HepG2 (cell line): ENCODE measurements around the gene ANXA5. TPM values are rescaled to one million over a fixed set of nuclear protein-coding genes. Genes with fewer than 3 reads are reported as not detected.

Source experiments
- ATAC-seq: fragments of 200-7000 bp; cut with Tn5 transposase; 3 replicates; pipeline ENCODE4 v1.9.1; 2020; ENCODE audit warnings: mild to moderate bottlenecking, moderate library complexity
- BruUV-seq: library from RNA; stranded (reverse); fragments of 400-500 nt; replicated peaks from 2 replicates; lab custom pipeline; 2021; lab: Mats Ljungman, UMichigan
- CTCF ChIA-PET: fragments of 300-600 bp; formaldehyde crosslinking; extraction: SDS; loops from one replicate; lab custom pipeline; 2021; ENCODE audit warnings: low total read pairs, inconsistent platforms, low intra/inter-chr PET ratio; lab: Yijun Ruan, JAX
- POLR2A ChIA-PET: fragments of 350-600 bp; sonication (Branson Sonifier 250); formaldehyde crosslinking; loops from one replicate; lab custom pipeline; 2020; ENCODE audit warnings: antibody characterized with exemption, inconsistent platforms; lab: Yijun Ruan, JAX
- DNase-seq: peaks from one replicate; pipeline ENCODE4 v3.0.0-alpha.2; 2015; ENCODE audit warnings: low spot score
- FAIRE-seq: peaks from 3 replicates; lab custom pipeline; 2011; peaks lifted over from hg19 to GRCh38; lab: Jason Lieb, UNC
- H2AFZ ChIP-seq: one replicate; pipeline ENCODE4 v1.6.1; 2011; ENCODE audit warnings: low read length, inconsistent platforms
- H3K27ac ChIP-seq: fragments of 300-600 bp; 3 replicates; pipeline ENCODE4 v1.8.0; 2011; ENCODE audit warnings: mixed run types, mild to moderate bottlenecking, mixed read lengths, low read length, inconsistent platforms; ENCODE audit not compliant: insufficient read depth; ENCODE audit errors: extremely low read length
- H3K27me3 ChIP-seq, 2 experiments: fragments of 200-600 bp in 1 of 2; 2 replicates in 1 of 2; 3 replicates in 1 of 2; pipeline versions ENCODE4 v1.6.0 to v1.8.0; 2011; ENCODE audit warnings: low read length in 2 of 2, mild to moderate bottlenecking in 2 of 2, moderate library complexity in 2 of 2, inconsistent platforms in 1 of 2; ENCODE audit not compliant: insufficient read depth in 2 of 2, control insufficient read depth in 1 of 2
- H3K36me3 ChIP-seq, 2 experiments: fragments of 200-600 bp in 1 of 2; replicated peaks in 1 of 2; 2 replicates in 1 of 2; 3 replicates in 1 of 2; pipeline versions ENCODE4 v1.5.1 to v1.8.0; 2011; ENCODE audit warnings: low read length in 2 of 2, inconsistent platforms in 1 of 2; ENCODE audit not compliant: insufficient read depth in 2 of 2, control insufficient read depth in 1 of 2
- H3K4me1 ChIP-seq: 2 replicates; pipeline ENCODE4 v1.5.1; 2012; ENCODE audit warnings: low read length, inconsistent platforms; ENCODE audit not compliant: insufficient read depth
- H3K4me2 ChIP-seq: 2 replicates; pipeline ENCODE4 v1.6.0; 2011; ENCODE audit warnings: low read depth, low read length, inconsistent platforms
- H3K4me3 ChIP-seq, 3 experiments: fragments of 200-600 bp in 1 of 3; sonication (generic), shearing (Covaris generic) in 1 of 3; replicated peaks in 1 of 3; 2 replicates each; pipeline ENCODE4 v1.5.1; 2011 to 2016; ENCODE audit warnings: low read length in 3 of 3, inconsistent platforms in 2 of 3, low read depth in 2 of 3, mild to moderate bottlenecking in 2 of 3, control low read depth in 1 of 3, mixed read lengths in 1 of 3; ENCODE audit not compliant: insufficient read depth in 1 of 3
- H3K79me2 ChIP-seq: one replicate; pipeline ENCODE4 v1.6.1; 2011; ENCODE audit warnings: low read length, inconsistent platforms; ENCODE audit not compliant: insufficient read depth
- H3K9ac ChIP-seq: 2 replicates; pipeline ENCODE4 v1.6.0; 2011; ENCODE audit warnings: mild to moderate bottlenecking, low read depth, low read length, inconsistent platforms; ENCODE audit not compliant: insufficient read depth
- H3K9me3 ChIP-seq: 2 replicates; pipeline ENCODE4 v1.5.1; 2012; ENCODE audit warnings: mild to moderate bottlenecking, low read length
- H4K20me1 ChIP-seq: 2 replicates; pipeline ENCODE4 v1.6.0; 2011; ENCODE audit warnings: inconsistent platforms, mild to moderate bottlenecking, low read length, moderate library complexity; ENCODE audit not compliant: insufficient read depth
- AKNA ChIP-seq: sonication (generic); formaldehyde crosslinking; IDR thresholded peaks from 2 replicates; pipeline ENCODE4 v1.4.0; 2020; ENCODE audit warnings: missing genetic modification reagents, borderline replicate concordance
- ARID3A ChIP-seq: IDR thresholded peaks from 2 replicates; pipeline ENCODE4 v1.6.1; 2012; ENCODE audit warnings: low read depth, low read length, improper control_type of control experiment
- CTCF ChIP-seq: sonication (generic); formaldehyde crosslinking; IDR thresholded peaks from 2 replicates; pipeline ENCODE4 v1.5.0; 2020; ENCODE audit warnings: mild to moderate bottlenecking, missing genetic modification reagents, moderate library complexity
- HOXA3 ChIP-seq: sonication (generic); formaldehyde crosslinking; IDR thresholded peaks from 2 replicates; pipeline ENCODE4 v1.5.0; 2020; ENCODE audit warnings: missing genetic modification reagents
- POGZ ChIP-seq: sonication (generic); formaldehyde crosslinking; IDR thresholded peaks from 2 replicates; pipeline ENCODE4 v1.4.0; 2020; ENCODE audit warnings: mild to moderate bottlenecking, missing genetic modification reagents
- RAD21 ChIP-seq: fragments of 450-650 bp; formaldehyde crosslinking; IDR thresholded peaks from 2 replicates; pipeline ENCODE4 v1.5.0; 2020; ENCODE audit warnings: mild to moderate bottlenecking
- SMC3 ChIP-seq: IDR thresholded peaks from 2 replicates; pipeline ENCODE4 v1.6.1; 2011; ENCODE audit warnings: low read length, improper control_type of control experiment
- STAG1 ChIP-seq: sonication (generic); formaldehyde crosslinking; IDR thresholded peaks from 2 replicates; pipeline ENCODE4 v1.4.0; 2020; ENCODE audit warnings: missing genetic modification reagents
- USF2 ChIP-seq, 2 experiments: sonication (generic) in 1 of 2; formaldehyde crosslinking in 1 of 2; IDR thresholded peaks; 2 replicates each; pipeline versions ENCODE4 v1.5.1 to v1.6.1; 2011 to 2020; ENCODE audit warnings: borderline replicate concordance in 1 of 2, low read depth in 1 of 2, low read length in 1 of 2, mild to moderate bottlenecking in 1 of 2, missing genetic modification reagents in 1 of 2, moderate library complexity in 1 of 2
- ZMAT5 ChIP-seq: sonication (generic); formaldehyde crosslinking; IDR thresholded peaks from 2 replicates; pipeline ENCODE4 v1.5.0; 2020; ENCODE audit warnings: mild to moderate bottlenecking, low read depth, missing genetic modification reagents, borderline replicate concordance
- WGBS: methylation state at CpG from one replicate; pipeline ENCODE4 v1.1.6; 2017; ENCODE audit warnings: low lambda C conversion rate; 5-methylcytosine and 5-hydroxymethylcytosine counted together
- in situ Hi-C: cut with HindIII; loops from 2 replicates; pipeline ENCODE4 v1.10.0; 2017; ENCODE audit warnings: low pct_unique_long_range_greater_than_20kb; ENCODE audit not compliant: extremely low pct_ligation_motif_present
- intact Hi-C: fragments of 100-400 bp; cut with micrococcal nuclease; formaldehyde crosslinking; loops from one replicate; pipeline ENCODE4 v1.10.0; 2022; ENCODE audit not compliant: unreplicated experiment
- polyA plus RNA-seq, 8 experiments: library from polyadenylated mRNA; depleted of rRNA in 3 of 8; stranded (reverse) in 7 of 8; unstranded in 1 of 8; fragments of >200 nt; fragmentation: Illumina TruSeq in 4 of 8; extraction: Trizol in 4 of 8; gene quantifications; 2 replicates each; pipeline versions ENCODE4 v1.2.1 to v1.2.3, GENCODE V29; 2011 to 2016; ENCODE audit warnings: low read depth in 4 of 8, missing spikeins in 1 of 8, mixed read lengths in 1 of 8; ENCODE audit not compliant: insufficient read depth in 1 of 8
- total RNA-seq, 5 experiments: library from RNA; depleted of rRNA; stranded (reverse); fragments of >200 nt; fragmentation: Illumina TruSeq; extraction: Trizol; gene quantifications; 2 replicates each; pipeline ENCODE4 v1.2.3, GENCODE V29; 2016; ENCODE audit warnings: low read depth in 1 of 5

Gene ANXA5
- total and polyA plus RNA-seq, 2 of the 13 experiments (the other 11 are each of a cell fraction or from before 2014, with no cell fraction given) = 209 to 342 TPM

GRCh38 chr4:121736735-121737351 lies 40.1 kb upstream of the ANXA5 start:
- FAIRE-seq = peak; percentile 49
- no peaks in the 10 kb centered on the region for H3K36me3 ChIP-seq
- ATAC-seq = peak; percentile 89
- no peak overlapping the region for H3K4me2 ChIP-seq
- TF ChIP-seq CTCF (CRISPR knock-in tag) (peak; percentile 78), STAG1 (CRISPR knock-in tag) (peak; percentile 83), USF2 (IDR thresholded peaks at IDR 0.05; ENCODE audit: low read depth, low read length) (no peak), USF2 (CRISPR knock-in tag; IDR thresholded peaks at IDR 0.05; ENCODE audit: borderline replicate concordance) (no peak), HOXA3 (CRISPR knock-in tag) (no peak), ARID3A (0 out of 2 replicates have a peak, but pooled peaks have one; percentile 28), POGZ (CRISPR knock-in tag) (no peak), AKNA (CRISPR knock-in tag) (no peak), ZMAT5 (CRISPR knock-in tag) (no peak), SMC3 (peak; percentile 68; the same call in 1 of the 2 replicates), RAD21 (CRISPR knock-in tag) (peak; percentile 44)
- ChIA-PET CTCF (interaction anchor here (1.0 to 1.5 kb wide), 4 partner anchors 249 to 366 kb away, joined by 3 to 12 read pairs (median 6); no protein-coding TSS in a partner anchor), POLR2A (no interaction called here)
- intact Hi-C loops (loop anchor here (1.0 to 10.0 kb wide), 4 partner anchors 253 to 542 kb away; no protein-coding TSS in a partner anchor), in situ Hi-C loops (loop anchor here (5.0 to 10.0 kb wide), 2 partner anchors 270 to 362 kb away; no protein-coding TSS in a partner anchor)
- H3K4me3 ChIP-seq = no peak overlapping the region
- H3K9me3 ChIP-seq = no peaks in the 10 kb centered on the region
- DNase-seq = peak; percentile 61
- no peak overlapping the region for H3K9ac ChIP-seq
- H3K27me3 ChIP-seq = peaks cover 0 to 2% of the 10 kb centered on the region in 2 experiments; a peak in 1 of 5 replicates
- H3K27ac ChIP-seq = no peak overlapping the region
- H2AFZ ChIP-seq = no peak overlapping the region
- no peaks in the 10 kb centered on the region for H3K79me2 ChIP-seq
- WGBS = 19% methylated on average over 5 of the region's 5 CpGs
- H3K4me1 ChIP-seq = no peaks in the 10 kb centered on the region
- H4K20me1 ChIP-seq = no peaks in the 10 kb centered on the region
- BruUV-seq = no TSS peak
